Posterior cingulate gyrus (tissue), 11 donors: ENCODE results near the gene GPSM1.
A peak's percentile ranks its signal among the peaks of the same experiment; 100 is the strongest.

Experiments used
- DNase-seq, 10 donors: peaks; one replicate each; pipeline versions ENCODE4 v3.0.0 to v3.0.0-alpha.2; 2020 to 2021; ENCODE audit warnings: mixed read lengths in 3 of 10
- intact Hi-C: fragments of 100-400 bp; cut with DNase I; formaldehyde crosslinking; loops from one replicate; pipeline ENCODE4 v1.15.1; 2023

Gene GPSM1

GRCh38 chr9:136367296-136368145 lies 40.2 kb downstream of the GPSM1 start:
- intact Hi-C loops, result no loop called here

GRCh38 chr9:136368190-136368589 lies 40.9 kb downstream of the GPSM1 start:
- no peak for DNase-seq
- intact Hi-C loops, result no loop called here

More at GRCh38 chr9:136367296-136368145, 40.2 kb downstream of the GPSM1 start:
- no peak for DNase-seq

- DNase-seq, result no peak
- intact Hi-C loops, result no loop called here
These were observed 42.7 kb downstream of the GPSM1 start for GRCh38 chr9:136370037-136370436.

GRCh38 chr9:136370687-136371532 lies 43.6 kb downstream of the GPSM1 start:
- intact Hi-C loops, result no loop called here
- no peak for DNase-seq

- no peak for DNase-seq
- intact Hi-C loops, result no loop called here
These were observed 44.2 kb downstream of the GPSM1 start for GRCh38 chr9:136371533-136371880.

GRCh38 chr9:136372006-136372405 lies 44.7 kb downstream of the GPSM1 start:
- no peak for DNase-seq
- intact Hi-C loops, result no loop called here

- intact Hi-C loops, result no loop called here
- DNase-seq, result peak in 3 of 10 donors; percentile 30 to 50 (median 35)
These were observed 45.4 kb downstream of the GPSM1 start for GRCh38 chr9:136372561-136373299.

GRCh38 chr9:136373300-136374182 lies 46.2 kb downstream of the GPSM1 start, which contains the start of gene CARD9:
TSS of gene CARD9 (minus strand) at chr9:136373669. CDS start at chr9:136372078, 1,591 bp downstream.
- DNase-seq, result peak in 2 of 10 donors; percentile 36 to 48
- intact Hi-C loops, result no loop called here

- no peak for DNase-seq
- intact Hi-C loops, result no loop called here
These were observed 46.8 kb downstream of the GPSM1 start for GRCh38 chr9:136374183-136374575.

- intact Hi-C loops, result no loop called here
- DNase-seq, result no peak
These were observed 47.8 kb downstream of the GPSM1 start for GRCh38 chr9:136375096-136375495.

GRCh38 chr9:136376457-136376856 lies 49.1 kb downstream of the GPSM1 start:
- intact Hi-C loops, result no loop called here
- DNase-seq, result no peak

- DNase-seq, result no peak
- intact Hi-C loops, result no loop called here
These were observed 50.2 kb downstream of the GPSM1 start for GRCh38 chr9:136377341-136378169.

- intact Hi-C loops, result no loop called here
- DNase-seq, result no peak
These were observed 51.0 kb downstream of the GPSM1 start for GRCh38 chr9:136378170-136379002.

- no peak for DNase-seq
- intact Hi-C loops, result no loop called here
These were observed 51.6 kb downstream of the GPSM1 start for GRCh38 chr9:136379003-136379287.

- intact Hi-C loops, result no loop called here
- DNase-seq, result no peak
These were observed 52.1 kb downstream of the GPSM1 start for GRCh38 chr9:136379401-136379800.

- intact Hi-C loops, result no loop called here
These were observed 52.6 kb downstream of the GPSM1 start for GRCh38 chr9:136379891-136380290.

GRCh38 chr9:136380381-136380780 lies 53.0 kb downstream of the GPSM1 start:
- intact Hi-C loops, result no loop called here
- DNase-seq, result no peak

More at GRCh38 chr9:136379891-136380290, 52.6 kb downstream of the GPSM1 start:
- DNase-seq, result no peak

- intact Hi-C loops, result no loop called here
- no peak for DNase-seq
These were observed 54.0 kb downstream of the GPSM1 start for GRCh38 chr9:136381311-136381710.
